ENCODE data around the gene ZDHHC8.

The ZDHHC8 gene

GRCh38 chr22:20116376-20116950 lies 15.1 kb upstream of the ZDHHC8 start:
- no peak for TF ChIP-seq CTCF (conservative IDR thresholded peaks at IDR 0.05; ENCODE audit: low read length)
- H3K4me3 ChIP-seq (ENCODE audit: low read length), result peak overlapping the region; percentile 96
- DNase-seq (ENCODE audit: low read depth), result no peak

GRCh38 chr22:20116951-20117632 lies 14.5 kb upstream of the ZDHHC8 start, which contains the start of gene TRMT2A:
TRMT2A (minus strand) TSS chr22:20117226; CDS start chr22:20116906, 320 bp downstream.
- peak; percentile 98 for DNase-seq (ENCODE audit: low read depth)
- TF ChIP-seq CTCF (conservative IDR thresholded peaks at IDR 0.05; ENCODE audit: low read length), result no peak
- H3K4me3 ChIP-seq (ENCODE audit: low read length), result peak within 1 kb of the TSS; percentile 96

- DNase-seq (ENCODE audit: low read depth), result peak; percentile 29
- H3K4me3 ChIP-seq (ENCODE audit: low read length), result peak overlapping the region; percentile 77
- TF ChIP-seq CTCF (conservative IDR thresholded peaks at IDR 0.05; ENCODE audit: low read length), result no peak
Measured at GRCh38 chr22:20117633-20118299, 13.8 kb upstream of the ZDHHC8 start.

GRCh38 chr22:20118300-20119020 lies 13.1 kb upstream of the ZDHHC8 start:
- TF ChIP-seq CTCF (conservative IDR thresholded peaks at IDR 0.05; ENCODE audit: low read length), result no peak
- H3K4me3 ChIP-seq (ENCODE audit: low read length), result peak overlapping the region; percentile 77
- DNase-seq (ENCODE audit: low read depth), result no peak

GRCh38 chr22:20121856-20122415 lies 9.7 kb upstream of the ZDHHC8 start:
- no peak for DNase-seq (ENCODE audit: low read depth)
- no peak for TF ChIP-seq CTCF (conservative IDR thresholded peaks at IDR 0.05; ENCODE audit: low read length)
- no peak overlapping the region for H3K4me3 ChIP-seq (ENCODE audit: low read length)

- no peak for DNase-seq (ENCODE audit: low read depth)
- no peak for TF ChIP-seq CTCF (conservative IDR thresholded peaks at IDR 0.05; ENCODE audit: low read length)
- no peak overlapping the region for H3K4me3 ChIP-seq (ENCODE audit: low read length)
Measured at GRCh38 chr22:20123366-20124082, 8.1 kb upstream of the ZDHHC8 start.
